RWPE1 (cell line): ENCODE measurements around the gene RNF181.

Experiments used
- CTCF ChIA-PET: fragments of 350-600 bp; sonication (Branson Sonifier 250); formaldehyde crosslinking; extraction: SDS; loops from one replicate; lab custom pipeline; 2021; lab: Yijun Ruan, JAX
- POLR2A ChIA-PET: fragments of 400-600 bp; formaldehyde crosslinking; extraction: SDS; loops from one replicate; lab custom pipeline; 2020; ENCODE audit warnings: antibody characterized with exemption; ENCODE audit not compliant: low non-redundant PET; lab: Yijun Ruan, JAX
- DNase-seq: peaks from one replicate; pipeline ENCODE4 v3.0.0; 2012; ENCODE audit warnings: low spot score
- H3K27ac ChIP-seq: fragments of 450-650 bp; 2 replicates; pipeline ENCODE4 v1.5.1; 2017
- CTCF ChIP-seq: fragments of 450-650 bp; conservative IDR thresholded peaks from 2 replicates; pipeline ENCODE4 v1.5.1; 2017; ENCODE audit warnings: low read depth, mild to moderate bottlenecking

RNF181 gene

DNA sequence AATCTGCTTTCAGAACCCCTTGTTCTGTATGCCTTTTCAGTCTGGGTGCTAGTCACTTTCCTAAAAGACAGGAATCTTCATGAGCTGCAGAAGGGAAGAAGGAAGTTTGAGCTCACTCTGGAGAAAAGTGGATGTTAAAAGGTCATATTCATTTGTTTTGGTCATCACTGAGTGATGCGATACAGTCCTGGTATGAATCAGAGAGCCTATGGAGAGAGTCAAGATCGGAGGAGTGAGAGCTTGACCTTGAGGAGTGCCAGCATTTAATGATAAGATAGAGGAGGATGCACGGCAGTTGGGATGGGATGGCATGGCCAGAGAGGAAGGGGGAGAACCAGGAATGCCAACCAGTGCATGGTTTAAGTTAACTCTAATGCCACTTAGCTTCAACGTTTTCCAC, 40.1 kb downstream of the RNF181 start:
- TF ChIP-seq CTCF: no peak
- DNase-seq: no peak
- ChIA-PET POLR2A (interaction anchor here (0.5 kb wide), 1 partner anchor 60 kb away, joined by 4 read pairs; no protein-coding TSS in a partner anchor), CTCF (interaction anchor here (0.7 to 3.0 kb wide), 2 partner anchors 14 to 15 kb away, joined by 6 to 17 read pairs; no protein-coding TSS in a partner anchor)
- no peak overlapping the region for H3K27ac ChIP-seq

- no peak for DNase-seq
- no peak for TF ChIP-seq CTCF
- no peak overlapping the region for H3K27ac ChIP-seq
- POLR2A ChIA-PET: no interaction called here
- CTCF ChIA-PET: interaction anchor here (0.6 kb wide), 1 partner anchor 516 kb away, joined by 6 read pairs; no protein-coding TSS in a partner anchor
These were observed 47.2 kb downstream of the RNF181 start for GRCh38 chr2:85642725-85643124.

DNA sequence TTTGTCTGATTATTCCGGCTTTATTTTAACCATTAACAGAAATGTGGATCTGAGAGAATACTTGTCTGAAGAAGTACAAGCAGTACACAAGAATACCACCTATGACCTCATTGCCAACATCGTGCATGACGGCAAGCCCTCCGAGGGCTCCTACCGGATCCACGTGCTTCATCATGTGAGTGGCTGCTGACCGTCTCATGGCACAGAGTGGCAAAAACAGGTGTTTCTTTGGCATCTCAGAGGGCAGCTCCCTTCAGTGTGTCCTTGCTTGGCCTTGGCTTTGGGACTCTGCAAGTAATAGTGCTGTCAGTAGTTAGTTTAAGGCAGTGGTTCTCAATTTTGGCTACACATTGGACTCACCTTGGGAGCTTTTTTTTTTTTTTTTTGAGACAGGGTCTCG, 49.4 kb downstream of the RNF181 start:
- CTCF ChIA-PET: no interaction called here
- no peak overlapping the region for H3K27ac ChIP-seq
- POLR2A ChIA-PET: no interaction called here
- no peak for DNase-seq
- TF ChIP-seq CTCF: no peak

GRCh38 chr2:85646166-85646565, 50.6 kb downstream of the RNF181 start:
- ChIA-PET POLR2A (no interaction called here), CTCF (interaction anchor here (0.6 to 1.4 kb wide), 2 partner anchors 9 to 25 kb away, joined by 3 to 7 read pairs; no protein-coding TSS in a partner anchor)
- TF ChIP-seq CTCF: no peak

More at GRCh38 chr2:85646166-85646565, 50.6 kb downstream of the RNF181 start:
- DNase-seq: no peak
- H3K27ac ChIP-seq: no peak overlapping the region
